ENCODE data around the gene TMEM236.

- TF ChIP-seq CTCF (IDR thresholded peaks at IDR 0.05) (no peak), POLR2AphosphoS5 (IDR thresholded peaks at IDR 0.05) (no peak)
Observed at GRCh38 chr10:17817790-17818189, 65.8 kb downstream of the TMEM236 start.

Measured in sigmoid colon (tissue), 4 donors.